ENCODE results near the gene CSRP2.

DNA sequence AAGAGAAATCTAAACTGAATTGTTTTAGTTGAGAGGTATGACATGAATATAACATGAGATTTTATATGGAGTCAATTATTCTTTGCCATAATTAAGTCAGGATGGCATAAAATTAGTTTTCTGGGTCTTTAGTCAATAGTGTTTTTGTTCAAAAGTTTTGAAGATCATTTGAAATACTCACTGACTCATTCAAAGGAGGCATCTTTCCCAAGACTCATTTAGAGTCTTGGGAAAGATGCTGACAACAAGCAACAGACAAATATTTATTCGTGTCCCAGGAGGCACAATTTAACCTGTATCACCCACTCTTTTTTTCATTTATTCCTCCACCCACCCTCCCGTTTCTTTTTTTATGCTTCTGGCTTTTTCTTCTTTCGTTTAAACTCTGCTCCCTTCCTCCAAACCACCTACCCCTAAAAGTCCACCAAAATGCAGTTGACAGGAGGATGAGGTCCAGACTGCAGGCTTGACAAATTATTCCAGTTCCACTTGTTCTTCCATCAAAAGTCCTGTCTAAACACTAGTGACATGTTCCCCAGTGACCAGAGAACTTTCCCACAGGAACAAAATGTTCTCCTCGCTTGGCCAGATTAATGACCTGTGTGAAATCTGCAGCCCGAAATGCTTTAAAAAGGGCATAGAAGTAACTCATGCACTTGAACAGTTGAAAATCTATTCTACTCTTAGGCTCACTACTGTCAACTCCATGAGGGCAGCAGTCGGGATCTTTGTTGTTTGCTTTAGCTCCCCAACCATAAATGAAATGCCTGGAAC is 43.3 kb upstream of the CSRP2 start:
- no peak for TF ChIP-seq JUND (IDR thresholded peaks at IDR 0.05)
- peak; percentile 23 for TF ChIP-seq SP1 (IDR thresholded peaks at IDR 0.05)
- TF ChIP-seq CTCF (IDR thresholded peaks at IDR 0.05; ENCODE audit: low read depth, low read length, missing input control), result no peak
- TF ChIP-seq EGR1 (IDR thresholded peaks at IDR 0.05; ENCODE audit: low read depth in 2 of 2), result no peak
- no peak for TF ChIP-seq MAX (IDR thresholded peaks at IDR 0.05)
- no peak for TF ChIP-seq TAF1 (conservative IDR thresholded peaks at IDR 0.05)
- TF ChIP-seq, protein P1, sequence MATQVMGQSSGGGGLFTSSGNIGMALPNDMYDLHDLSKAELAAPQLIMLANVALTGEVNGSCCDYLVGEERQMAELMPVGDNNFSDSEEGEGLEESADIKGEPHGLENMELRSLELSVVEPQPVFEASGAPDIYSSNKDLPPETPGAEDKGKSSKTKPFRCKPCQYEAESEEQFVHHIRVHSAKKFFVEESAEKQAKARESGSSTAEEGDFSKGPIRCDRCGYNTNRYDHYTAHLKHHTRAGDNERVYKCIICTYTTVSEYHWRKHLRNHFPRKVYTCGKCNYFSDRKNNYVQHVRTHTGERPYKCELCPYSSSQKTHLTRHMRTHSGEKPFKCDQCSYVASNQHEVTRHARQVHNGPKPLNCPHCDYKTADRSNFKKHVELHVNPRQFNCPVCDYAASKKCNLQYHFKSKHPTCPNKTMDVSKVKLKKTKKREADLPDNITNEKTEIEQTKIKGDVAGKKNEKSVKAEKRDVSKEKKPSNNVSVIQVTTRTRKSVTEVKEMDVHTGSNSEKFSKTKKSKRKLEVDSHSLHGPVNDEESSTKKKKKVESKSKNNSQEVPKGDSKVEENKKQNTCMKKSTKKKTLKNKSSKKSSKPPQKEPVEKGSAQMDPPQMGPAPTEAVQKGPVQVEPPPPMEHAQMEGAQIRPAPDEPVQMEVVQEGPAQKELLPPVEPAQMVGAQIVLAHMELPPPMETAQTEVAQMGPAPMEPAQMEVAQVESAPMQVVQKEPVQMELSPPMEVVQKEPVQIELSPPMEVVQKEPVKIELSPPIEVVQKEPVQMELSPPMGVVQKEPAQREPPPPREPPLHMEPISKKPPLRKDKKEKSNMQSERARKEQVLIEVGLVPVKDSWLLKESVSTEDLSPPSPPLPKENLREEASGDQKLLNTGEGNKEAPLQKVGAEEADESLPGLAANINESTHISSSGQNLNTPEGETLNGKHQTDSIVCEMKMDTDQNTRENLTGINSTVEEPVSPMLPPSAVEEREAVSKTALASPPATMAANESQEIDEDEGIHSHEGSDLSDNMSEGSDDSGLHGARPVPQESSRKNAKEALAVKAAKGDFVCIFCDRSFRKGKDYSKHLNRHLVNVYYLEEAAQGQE (IDR thresholded peaks at IDR 0.05), result no peak
- no peak for TF ChIP-seq YY1 (IDR thresholded peaks at IDR 0.05)
- no peak for TF ChIP-seq HNF4G (IDR thresholded peaks at IDR 0.05)
- no peak for TF ChIP-seq HNF4A (conservative IDR thresholded peaks at IDR 0.05)
- no peak for TF ChIP-seq RXRA (IDR thresholded peaks at IDR 0.05)

Measured in liver (tissue), 3 donors.